AG20443 (cell line): ENCODE data around the gene SIMC1.

Source experiments
- DNase-seq: peaks from one replicate; pipeline ENCODE4 v3.0.0; 2012; ENCODE audit warnings: low spot score, mixed read lengths

Gene SIMC1

DNA sequence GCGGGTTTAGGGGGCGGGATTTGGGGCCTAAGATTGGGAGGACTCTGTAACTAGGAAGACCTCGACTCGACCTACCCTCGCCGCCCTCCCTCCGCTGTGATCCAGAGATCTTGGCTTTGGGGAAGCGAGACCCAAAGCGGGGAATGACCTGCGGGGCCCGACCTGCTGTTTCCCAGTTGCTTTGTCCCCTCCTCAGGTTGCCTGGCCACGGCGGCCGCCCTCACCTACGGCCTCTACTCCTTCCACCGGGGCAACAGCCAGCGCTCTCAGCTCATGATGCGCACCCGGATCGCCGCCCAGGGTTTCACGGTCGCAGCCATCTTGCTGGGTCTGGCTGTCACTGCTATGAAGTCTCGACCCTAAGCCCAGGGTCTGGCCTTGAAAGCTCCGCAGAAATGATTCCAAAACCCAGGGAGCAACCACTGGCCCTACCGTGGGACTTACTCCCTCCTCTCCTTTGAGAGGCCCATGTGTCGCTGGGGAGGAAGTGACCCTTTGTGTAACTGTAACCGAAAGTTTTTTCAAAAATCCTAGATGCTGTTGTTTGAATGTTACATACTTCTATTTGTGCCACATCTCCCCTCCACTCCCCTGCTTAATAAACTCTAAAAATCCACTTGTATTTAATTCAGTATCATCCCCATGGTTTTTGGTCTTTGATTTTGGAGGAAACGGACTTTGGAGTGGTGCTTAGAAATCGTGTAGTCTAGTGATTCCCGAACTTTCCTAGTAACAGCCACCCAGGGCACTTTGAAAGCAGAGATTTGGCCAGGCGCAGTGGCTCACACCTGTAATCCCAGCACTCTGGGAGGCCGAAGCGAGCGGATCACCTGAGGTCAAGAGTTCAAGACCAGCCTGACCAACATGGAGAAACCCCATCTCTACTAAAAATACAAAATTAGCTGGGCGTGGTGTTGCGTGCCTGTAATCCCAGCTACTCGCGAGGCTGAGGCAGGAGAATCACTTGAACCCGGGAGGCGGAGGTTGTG is 151.2 kb downstream of the SIMC1 start:
- no peak for DNase-seq

DNA sequence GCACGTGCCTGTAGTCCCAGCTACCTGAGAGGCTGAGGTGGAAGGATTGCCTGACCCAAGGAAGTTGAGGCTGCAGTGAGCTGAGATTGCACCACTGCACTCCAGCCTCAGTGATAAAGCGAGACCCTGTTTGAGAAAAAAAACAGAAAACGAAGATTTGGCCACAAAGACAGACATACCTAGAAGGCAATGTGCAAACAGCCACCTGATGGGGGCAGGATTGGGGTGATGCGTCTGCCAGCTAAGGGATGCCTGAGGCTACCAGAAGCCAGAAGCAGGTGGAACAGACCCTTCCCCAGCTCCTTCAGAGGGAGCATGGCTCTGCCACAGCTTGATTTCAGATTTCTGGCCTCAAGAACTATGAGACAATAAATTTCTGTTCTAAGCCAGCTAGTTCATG is 153.3 kb downstream of the SIMC1 start:
- no peak for DNase-seq

DNA sequence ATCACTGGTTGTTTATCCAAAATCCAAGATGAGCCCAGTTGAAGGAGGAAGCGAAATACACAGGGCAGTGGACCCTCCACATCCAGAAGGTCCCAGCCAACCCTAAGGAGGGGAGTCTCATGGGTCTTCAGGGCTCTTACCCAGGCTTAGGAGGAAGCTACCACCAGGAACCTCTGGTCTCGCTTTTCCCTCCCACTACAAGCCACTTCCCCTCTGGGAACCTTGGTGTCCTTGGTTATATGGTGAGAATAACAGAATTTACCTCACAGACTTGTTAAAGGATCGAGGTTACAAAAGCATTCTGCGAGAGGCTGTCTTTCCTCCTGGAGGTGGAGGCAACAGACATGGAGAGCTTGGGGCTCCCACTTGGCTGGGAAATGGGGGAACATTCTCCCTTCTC is 153.8 kb downstream of the SIMC1 start:
- DNase-seq, result no peak

DNA sequence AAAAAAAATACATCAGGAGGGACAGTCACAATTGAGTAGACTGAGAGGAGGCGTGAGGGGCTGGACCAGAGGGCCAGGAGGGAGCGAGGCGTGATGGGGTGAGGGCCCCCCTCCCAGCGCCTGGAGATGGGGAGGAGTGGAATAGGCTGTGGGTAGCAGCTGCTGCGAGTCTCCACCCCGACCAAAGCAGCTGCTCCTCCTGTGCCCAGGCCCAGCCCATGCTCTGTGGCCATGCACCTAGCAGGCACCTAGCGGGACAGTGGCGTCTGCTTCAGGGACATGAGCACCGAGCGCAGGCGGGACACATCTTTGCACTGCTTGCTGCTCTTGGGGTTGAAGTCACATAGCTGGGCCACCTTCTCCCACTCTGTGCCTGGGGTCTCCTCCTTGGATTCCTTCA is 154.3 kb downstream of the SIMC1 start:
- DNase-seq, result no peak

DNA sequence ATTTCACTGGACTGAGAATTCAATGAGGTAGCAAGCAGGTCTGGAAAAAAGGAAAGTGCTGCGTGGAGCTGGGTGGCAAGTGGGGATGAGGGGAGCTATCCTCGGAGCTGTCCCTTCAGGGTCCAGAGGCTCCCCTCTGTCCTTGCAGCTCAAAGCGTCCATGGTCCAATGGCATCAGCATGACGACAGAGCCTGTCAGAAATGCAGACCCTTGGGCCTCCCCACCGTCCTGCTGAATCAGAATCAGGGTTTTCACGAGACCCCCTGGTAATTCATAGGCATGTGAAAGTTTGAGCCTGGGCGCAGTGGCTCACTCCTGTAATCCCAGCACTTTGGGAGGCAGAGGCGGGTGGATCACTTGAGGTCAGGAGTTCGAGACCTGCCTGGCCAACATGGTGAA is 155.9 kb downstream of the SIMC1 start:
- DNase-seq, result no peak

DNA sequence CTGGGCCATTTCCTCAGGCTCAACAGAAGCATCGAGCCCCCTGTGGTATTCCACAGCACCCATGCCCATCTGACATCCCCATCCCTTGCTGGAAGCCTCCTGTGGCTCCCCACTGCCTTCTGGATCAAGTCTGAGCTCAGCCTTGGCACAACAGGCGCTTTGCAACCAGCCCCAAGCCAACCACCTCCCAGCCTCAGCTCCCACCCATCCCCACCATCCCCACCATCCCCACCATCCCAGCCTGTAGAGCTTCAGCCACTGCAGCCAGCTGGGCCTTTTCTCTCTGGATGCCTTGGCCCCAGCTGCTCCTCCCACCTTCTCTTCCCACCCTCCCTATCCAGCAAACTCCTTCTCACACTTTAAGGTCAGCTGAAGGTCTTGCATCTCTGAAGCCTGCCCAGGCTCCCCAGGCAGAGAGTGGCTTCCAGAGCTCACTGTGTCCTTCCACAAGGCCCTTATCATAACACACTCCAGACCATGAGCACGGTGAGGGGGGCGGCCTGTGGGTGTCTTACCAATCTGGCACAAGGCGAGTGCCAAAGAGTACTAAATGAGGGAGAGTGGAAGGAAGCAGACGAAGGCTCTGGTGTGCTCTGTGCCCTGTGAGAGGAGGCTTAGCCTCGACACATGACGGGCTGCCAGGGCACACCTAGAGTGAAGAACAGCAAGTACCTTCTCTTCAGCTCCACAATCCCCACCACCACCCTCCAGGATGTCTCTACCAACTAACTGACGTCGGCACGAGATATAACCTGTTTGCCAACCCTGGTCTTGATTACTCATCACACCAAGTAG is 156.9 kb downstream of the SIMC1 start:
- DNase-seq, result no peak
